Prostate gland (tissue), 2 donors: Measurements from ENCODE around the gene YOD1. TPM values are rescaled to one million over a fixed set of nuclear protein-coding genes. Genes with fewer than 3 reads are reported as not detected.

ENCODE experiments used
- DNase-seq: peaks from one replicate; pipeline ENCODE4 v3.0.0-alpha.2; 2019; ENCODE audit warnings: low spot score
- H3K27ac ChIP-seq, 2 donors: fragments of 200-600 bp; sonication (generic); 2 replicates each; pipeline ENCODE4 v1.5.1; 2017 to 2019
- H3K27me3 ChIP-seq: fragments of 200-600 bp; sonication (generic); replicated peaks from 2 replicates; pipeline ENCODE4 v1.5.1; 2019; ENCODE audit not compliant: insufficient read depth
- H3K36me3 ChIP-seq, 2 donors: fragments of 200-600 bp; sonication (generic); 1 replicate in 1 of 2; 2 replicates in 1 of 2; pipeline versions ENCODE4 v1.5.1 to v1.8.1; 2017 to 2019
- H3K4me1 ChIP-seq: fragments of 200-600 bp; sonication (generic); replicated peaks from 2 replicates; pipeline ENCODE4 v1.5.1; 2019
- H3K4me3 ChIP-seq, 2 donors: fragments of 200-600 bp; sonication (generic); 2 replicates each; pipeline ENCODE4 v1.5.1; 2017 to 2019
- H3K9me3 ChIP-seq: fragments of 200-600 bp; sonication (generic); 2 replicates; pipeline ENCODE4 v1.5.1; 2017
- POLR2A ChIP-seq: fragments of 450-650 bp; IDR thresholded peaks from one replicate; pipeline ENCODE4 v1.6.1; 2016; ENCODE audit warnings: antibody characterized with exemption, mild to moderate bottlenecking
- POLR2AphosphoS5 ChIP-seq: sonication (generic); formaldehyde crosslinking; IDR thresholded peaks from one replicate; pipeline ENCODE4 v1.6.1; 2017; ENCODE audit warnings: antibody characterized with exemption
- WGBS: methylation state at CpG from one replicate; pipeline ENCODE4 v1.1.5; 2018; 5-methylcytosine and 5-hydroxymethylcytosine counted together
- intact Hi-C: fragments of 100-400 bp; cut with DNase I; formaldehyde crosslinking; loops from one replicate; pipeline ENCODE4 v1.14.2; 2022
- total RNA-seq, 2 donors: library from RNA; depleted of rRNA; stranded (reverse); fragments of >200 nt; gene quantifications; one replicate each; pipeline ENCODE4 v1.1.0, GENCODE V29; 2016
- TF ChIP-seq, protein P1 (sequence below), 4 experiments: fragments of 200-600 bp in 2 of 4; fragments of 450-650 bp in 2 of 4; sonication (generic) in 2 of 4; IDR thresholded peaks; 1 replicate in 3 of 4; 2 replicates in 1 of 4; pipeline ENCODE4 v1.5.1; 2016 to 2019; ENCODE audit warnings: antibody characterized with exemption in 4 of 4, mild to moderate bottlenecking in 2 of 4, moderate library complexity in 2 of 4

YOD1 gene
- total RNA-seq, 2 donors from 2014 or later = 6.2 to 10.8 TPM

DNA sequence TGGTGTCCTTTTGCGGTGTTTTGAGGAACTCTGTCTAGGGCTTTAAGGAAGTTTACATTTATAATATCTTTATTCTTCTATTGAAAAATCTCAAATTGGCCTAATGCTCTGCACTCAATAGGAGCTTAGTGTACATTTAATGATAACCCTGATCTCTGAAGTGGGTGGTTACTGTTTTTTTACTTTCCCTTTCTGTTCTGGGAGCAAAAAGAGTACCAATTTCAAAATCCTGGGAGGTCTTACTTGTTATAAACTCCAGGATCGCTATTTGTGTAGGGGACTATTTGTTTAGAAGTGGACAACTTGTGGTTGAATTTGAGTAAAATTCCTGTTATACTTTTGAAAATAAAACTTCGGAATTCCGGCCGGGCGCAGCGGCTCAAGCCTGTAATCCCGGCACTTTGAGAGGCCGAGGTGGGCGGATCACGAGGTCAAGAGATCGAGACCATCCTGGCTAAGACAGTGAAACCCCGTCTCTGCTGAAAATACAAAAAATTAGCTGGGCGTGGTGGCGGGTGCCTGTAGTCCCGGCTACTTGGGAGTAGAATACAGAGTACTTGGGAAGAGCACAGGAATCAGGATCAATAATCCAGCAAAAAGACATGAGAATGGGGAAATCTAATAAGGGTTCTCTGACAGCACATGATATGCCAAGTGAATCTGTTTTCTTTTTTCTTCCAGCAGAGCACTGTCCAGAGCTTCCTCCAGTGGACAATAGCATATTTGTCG, 38.8 kb upstream of the YOD1 start:
- Histone ChIP-seq H3K36me3 (no peaks in the 10 kb centered on the region), H3K27ac (no peak overlapping the region), H3K4me3 (no peak overlapping the region), H3K9me3 (no peaks in the 10 kb centered on the region), H3K27me3 (no peaks in the 10 kb centered on the region), H3K4me1 (no peaks in the 10 kb centered on the region)
- DNase-seq = no peak
- 94% methylated on average over 17 of the region's 17 CpGs for WGBS
- TF ChIP-seq, protein P1, sequence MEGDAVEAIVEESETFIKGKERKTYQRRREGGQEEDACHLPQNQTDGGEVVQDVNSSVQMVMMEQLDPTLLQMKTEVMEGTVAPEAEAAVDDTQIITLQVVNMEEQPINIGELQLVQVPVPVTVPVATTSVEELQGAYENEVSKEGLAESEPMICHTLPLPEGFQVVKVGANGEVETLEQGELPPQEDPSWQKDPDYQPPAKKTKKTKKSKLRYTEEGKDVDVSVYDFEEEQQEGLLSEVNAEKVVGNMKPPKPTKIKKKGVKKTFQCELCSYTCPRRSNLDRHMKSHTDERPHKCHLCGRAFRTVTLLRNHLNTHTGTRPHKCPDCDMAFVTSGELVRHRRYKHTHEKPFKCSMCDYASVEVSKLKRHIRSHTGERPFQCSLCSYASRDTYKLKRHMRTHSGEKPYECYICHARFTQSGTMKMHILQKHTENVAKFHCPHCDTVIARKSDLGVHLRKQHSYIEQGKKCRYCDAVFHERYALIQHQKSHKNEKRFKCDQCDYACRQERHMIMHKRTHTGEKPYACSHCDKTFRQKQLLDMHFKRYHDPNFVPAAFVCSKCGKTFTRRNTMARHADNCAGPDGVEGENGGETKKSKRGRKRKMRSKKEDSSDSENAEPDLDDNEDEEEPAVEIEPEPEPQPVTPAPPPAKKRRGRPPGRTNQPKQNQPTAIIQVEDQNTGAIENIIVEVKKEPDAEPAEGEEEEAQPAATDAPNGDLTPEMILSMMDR (IDR thresholded peaks at IDR 0.05) = no peak
- TF ChIP-seq POLR2A (no peak), POLR2AphosphoS5 (no peak)
- intact Hi-C loops = no loop called here

DNA sequence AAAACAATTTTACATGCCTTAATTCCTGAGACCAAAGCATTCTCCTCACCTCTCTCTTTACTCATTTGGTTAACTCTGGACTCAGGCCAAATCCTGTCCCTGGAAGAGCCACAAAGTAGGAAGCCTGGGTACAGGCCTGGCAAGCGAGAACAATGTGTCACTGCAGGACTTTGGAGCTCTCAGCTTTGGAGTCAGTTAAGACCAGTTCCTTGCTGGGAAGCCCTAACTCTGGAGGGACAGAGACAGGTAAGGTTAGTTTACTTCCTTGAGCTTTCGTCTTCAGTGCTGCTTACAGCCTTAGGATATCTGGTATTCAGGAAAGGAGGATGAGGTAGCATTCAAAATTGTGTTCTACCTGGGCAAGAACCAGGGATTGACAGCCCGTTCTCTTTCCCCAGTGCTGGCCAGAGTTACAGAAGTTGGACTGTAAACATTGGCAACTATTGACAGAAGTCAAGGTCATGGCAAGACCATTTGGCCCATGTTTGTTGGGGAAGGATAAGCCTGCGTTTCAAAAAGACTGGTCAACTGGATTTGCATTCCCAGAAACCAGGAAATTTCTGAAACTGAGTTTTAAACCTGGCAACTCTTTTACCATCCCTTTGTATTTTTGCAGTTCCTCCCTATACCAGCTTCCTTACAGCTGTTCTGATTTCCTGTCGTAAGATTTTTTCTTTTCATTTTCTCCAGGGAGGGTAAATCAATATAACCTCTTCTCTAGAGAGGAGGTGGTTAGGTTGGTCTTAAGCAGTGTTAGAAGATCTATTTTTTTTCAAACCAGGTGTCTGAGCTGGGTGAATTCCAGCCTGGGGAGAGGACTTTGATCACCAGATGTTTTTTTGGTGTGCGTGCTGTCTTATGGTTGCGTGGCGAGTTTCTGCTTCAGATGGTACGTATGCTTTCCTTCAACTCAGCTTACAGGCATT, 38.0 kb upstream of the YOD1 start, which contains the start of gene C4BPB:
TSS of gene C4BPB (plus strand) at position 160 of the 926 bp plus-strand sequence. CDS start at position 832, 672 bp downstream.
- intact Hi-C loops = no loop called here
- DNase-seq = no peak
- 78% methylated on average over 9 of the region's 9 CpGs for WGBS
- H3K27ac ChIP-seq = no peak within 1 kb of the TSS
- H3K36me3 ChIP-seq = no peaks in the 10 kb centered on the region
- H3K4me1 ChIP-seq = no peaks in the 10 kb centered on the region
- H3K27me3 ChIP-seq = no peaks in the 10 kb centered on the region
- no peak for TF ChIP-seq POLR2AphosphoS5
- TF ChIP-seq POLR2A = no peak
- TF ChIP-seq, protein P1 (IDR thresholded peaks at IDR 0.05) = no peak
- H3K4me3 ChIP-seq = no peak within 1 kb of the TSS
- H3K9me3 ChIP-seq = no peaks in the 10 kb centered on the region

DNA sequence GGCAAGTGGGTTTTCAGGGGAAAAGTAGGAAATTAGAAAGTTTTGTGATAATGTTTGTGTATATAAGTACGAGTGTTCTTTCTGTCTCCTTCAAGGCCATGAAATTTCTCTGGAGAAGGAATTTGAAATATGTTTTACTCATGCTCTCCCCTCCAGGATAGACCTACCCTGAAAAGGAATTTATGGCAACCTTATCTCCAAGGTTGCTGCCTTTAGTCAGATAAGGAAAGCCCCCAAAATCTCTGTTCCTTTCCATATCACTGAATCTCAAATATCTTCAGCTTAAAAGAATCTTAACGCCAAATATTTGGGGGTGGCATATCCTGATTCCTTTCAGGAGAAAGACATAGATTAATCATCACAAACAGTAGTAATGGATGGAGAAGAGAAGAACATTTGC, 37.2 kb upstream of the YOD1 start:
- no peak overlapping the region for H3K27ac ChIP-seq
- no peak for TF ChIP-seq POLR2A
- TF ChIP-seq, protein P1 (IDR thresholded peaks at IDR 0.05) = no peak
- TF ChIP-seq POLR2AphosphoS5 = no peak
- 75% methylated on average over 2 of the region's 2 CpGs for WGBS

DNA sequence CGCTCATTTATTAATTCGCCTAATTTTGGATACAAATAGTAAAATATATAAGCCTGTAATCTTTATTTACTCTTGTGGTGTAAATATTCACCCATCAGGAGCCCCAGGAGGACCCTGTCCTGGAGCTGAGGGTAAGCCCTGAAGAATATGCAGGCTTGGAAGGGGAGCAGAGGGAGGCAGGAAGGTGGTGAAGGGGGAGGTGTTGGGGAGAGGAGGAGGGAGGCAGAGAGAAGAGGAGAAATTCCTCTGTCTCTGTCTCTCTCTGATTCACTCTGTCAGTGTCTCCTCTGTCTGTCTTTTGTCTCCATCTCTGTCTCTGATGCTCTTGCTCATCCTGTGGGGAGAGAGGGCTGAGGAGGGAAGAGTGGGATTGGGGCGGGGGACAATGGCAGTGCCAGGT, 34.9 kb upstream of the YOD1 start:
- intact Hi-C loops = no loop called here
- WGBS = 62% methylated on average over 3 of the region's 3 CpGs
- no peak overlapping the region for H3K27ac ChIP-seq
- H3K4me1 ChIP-seq = no peaks in the 10 kb centered on the region
- no peaks in the 10 kb centered on the region for H3K36me3 ChIP-seq
- DNase-seq = no peak
- H3K27me3 ChIP-seq = no peaks in the 10 kb centered on the region
- TF ChIP-seq POLR2AphosphoS5 = no peak
- no peak for TF ChIP-seq POLR2A
- TF ChIP-seq, protein P1 (IDR thresholded peaks at IDR 0.05) = no peak
- H3K4me3 ChIP-seq = no peak overlapping the region
- H3K9me3 ChIP-seq = no peaks in the 10 kb centered on the region

More for the DNA sequence above, 37.2 kb upstream of the YOD1 start:
- H3K4me3 ChIP-seq = no peak overlapping the region
- DNase-seq = no peak
- H3K36me3 ChIP-seq = no peaks in the 10 kb centered on the region
- H3K9me3 ChIP-seq = no peaks in the 10 kb centered on the region
- intact Hi-C loops = no loop called here
- H3K4me1 ChIP-seq = no peaks in the 10 kb centered on the region
- H3K27me3 ChIP-seq = no peaks in the 10 kb centered on the region
